ENCODE measurements around the gene CYCS. TPM values are rescaled to one million over a fixed set of nuclear protein-coding genes. Genes with fewer than 3 reads are reported as not detected.
"Not testable (repeated sequence)": the region's sequence is repeated elsewhere in the genome, so short reads cannot be mapped to it uniquely, and the experiment has no call there.

Gene CYCS
- total and polyA plus RNA-seq, 12 donors, result 315 to 896 (median 669) TPM

GRCh38 chr7:25169683-25170082 lies 44.6 kb upstream of the CYCS start:
- Histone ChIP-seq H3K9me3 (no peaks in the 10 kb centered on the region), H3K4me1 (no peaks in the 10 kb centered on the region), H3K4me3 (no peak overlapping the region), H3K27me3 (no peaks in the 10 kb centered on the region), H3K36me3 (peaks cover 0 to 14% (median 0%) of the 10 kb centered on the region in 9 donors), H3K27ac (no peak overlapping the region)
- ATAC-seq (no peak), DNase-seq (no peak)
- TF ChIP-seq CTCF (IDR thresholded peaks at IDR 0.05), result no peak
- 97 to 99% methylated on average over 7 of the region's 7 CpGs for WGBS, 2 donors
- intact Hi-C loops (cut with DNase I), result no loop called here

- no peaks in the 10 kb centered on the region for H3K27me3 ChIP-seq
- ATAC-seq (no peak), DNase-seq (no peak)
- intact Hi-C loops (cut with DNase I), result no loop called here
- 72 to 73% methylated on average over 4 of the region's 4 CpGs for WGBS, 2 donors
- no peak overlapping the region for H3K4me3 ChIP-seq
- no peak overlapping the region for H3K27ac ChIP-seq
- H3K4me1 ChIP-seq, result no peaks in the 10 kb centered on the region
- H3K9me3 ChIP-seq, result no peaks in the 10 kb centered on the region
- TF ChIP-seq CTCF (IDR thresholded peaks at IDR 0.05), result no peak
- H3K36me3 ChIP-seq, result peaks cover 0 to 14% (median 0%) of the 10 kb centered on the region in 9 donors
Observed at GRCh38 chr7:25168145-25168544, 43.1 kb upstream of the CYCS start.

- no peak overlapping the region for H3K27ac ChIP-seq
- no peaks in the 10 kb centered on the region for H3K4me1 ChIP-seq
- ATAC-seq (no peak), DNase-seq (no peak)
- no peaks in the 10 kb centered on the region for H3K9me3 ChIP-seq
- TF ChIP-seq CTCF (IDR thresholded peaks at IDR 0.05), result no peak
- 80 to 83% methylated on average over 3 of the region's 3 CpGs for WGBS, 2 donors
- no peak overlapping the region for H3K4me3 ChIP-seq
- no peaks in the 10 kb centered on the region for H3K27me3 ChIP-seq
- intact Hi-C loops (cut with DNase I), result no loop called here
- peaks cover 0 to 14% (median 0%) of the 10 kb centered on the region in 9 donors for H3K36me3 ChIP-seq
Observed at GRCh38 chr7:25167262-25167843, 42.3 kb upstream of the CYCS start.

- H3K27me3 ChIP-seq; H3K36me3 ChIP-seq; H3K9me3 ChIP-seq; intact Hi-C loops (cut with DNase I); H3K4me1 ChIP-seq; ATAC-seq; H3K4me3 ChIP-seq; H3K27ac ChIP-seq: not testable (repeated sequence)
- WGBS, 2 donors, result 48 to 50% methylated on average over 11 of the region's 11 CpGs
- peak in 1 of 2 donors; percentile 14 for DNase-seq
- peak; percentile 45 to 76 (median 64) for TF ChIP-seq CTCF (IDR thresholded peaks at IDR 0.05)
Observed at GRCh38 chr7:25159983-25160596, 35.0 kb upstream of the CYCS start.

Measured in heart right ventricle (tissue), 16 donors.